Fibroblast of skin of right quadriceps (primary cell): ENCODE data around the gene GGT1.
"Not testable (repeated sequence)": the region's sequence is repeated elsewhere in the genome, so short reads cannot be mapped to it uniquely, and the experiment has no call there.

Experiments
- DNase-seq: peaks from one replicate; pipeline ENCODE4 v3.0.0-alpha.2; 2013

The GGT1 gene

DNA sequence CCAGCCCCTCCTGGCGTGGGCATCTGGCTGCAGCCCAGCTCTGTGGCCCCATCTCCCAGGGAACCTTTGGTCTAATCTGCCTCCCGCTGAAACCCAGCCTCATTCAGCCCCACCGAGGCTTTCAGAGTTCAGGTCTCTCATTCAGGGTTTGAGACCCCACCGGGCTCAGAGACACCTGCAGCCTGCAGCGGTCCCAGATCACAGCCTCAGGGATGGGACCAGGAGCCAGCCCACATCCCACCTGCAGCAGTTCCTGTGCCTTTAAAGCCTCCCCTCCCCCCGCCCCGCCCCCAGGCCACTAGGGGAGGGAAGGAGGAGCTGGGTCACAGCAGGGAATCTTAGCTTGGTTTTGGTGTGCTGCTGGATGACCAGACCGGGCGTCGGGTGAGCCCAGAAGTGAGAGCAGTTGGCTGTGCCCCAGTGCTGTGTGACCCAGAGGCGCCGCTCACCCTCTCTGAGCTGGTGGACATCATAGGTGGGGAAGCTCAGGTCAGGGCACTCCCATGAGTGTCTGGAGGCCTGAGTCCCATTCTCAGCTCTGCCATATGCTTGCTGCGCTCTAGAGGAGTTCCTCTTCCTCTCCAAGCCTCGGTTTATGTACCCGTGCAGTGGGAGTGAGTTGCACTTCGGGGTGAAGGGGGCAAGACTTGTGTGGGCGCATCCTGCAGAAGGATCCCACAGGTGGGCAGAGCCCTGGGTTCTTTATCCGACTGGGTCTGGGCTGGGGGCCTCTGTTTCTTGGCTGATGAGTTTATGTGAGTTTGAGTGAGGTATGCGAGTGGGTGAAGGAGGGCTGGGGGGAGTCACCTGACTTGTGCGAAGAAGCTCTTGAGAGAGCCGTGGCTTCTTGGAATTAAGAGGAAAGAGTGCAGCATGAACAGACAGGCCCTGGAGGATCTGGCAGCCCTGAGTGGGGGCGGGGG lies at the start of gene GGT1:
TSS of gene GGT1 (plus strand) at position 347 of the 923 bp plus-strand sequence. CDS start 7,889 bp downstream, outside the sequence.
- not testable (repeated sequence) for DNase-seq

DNA sequence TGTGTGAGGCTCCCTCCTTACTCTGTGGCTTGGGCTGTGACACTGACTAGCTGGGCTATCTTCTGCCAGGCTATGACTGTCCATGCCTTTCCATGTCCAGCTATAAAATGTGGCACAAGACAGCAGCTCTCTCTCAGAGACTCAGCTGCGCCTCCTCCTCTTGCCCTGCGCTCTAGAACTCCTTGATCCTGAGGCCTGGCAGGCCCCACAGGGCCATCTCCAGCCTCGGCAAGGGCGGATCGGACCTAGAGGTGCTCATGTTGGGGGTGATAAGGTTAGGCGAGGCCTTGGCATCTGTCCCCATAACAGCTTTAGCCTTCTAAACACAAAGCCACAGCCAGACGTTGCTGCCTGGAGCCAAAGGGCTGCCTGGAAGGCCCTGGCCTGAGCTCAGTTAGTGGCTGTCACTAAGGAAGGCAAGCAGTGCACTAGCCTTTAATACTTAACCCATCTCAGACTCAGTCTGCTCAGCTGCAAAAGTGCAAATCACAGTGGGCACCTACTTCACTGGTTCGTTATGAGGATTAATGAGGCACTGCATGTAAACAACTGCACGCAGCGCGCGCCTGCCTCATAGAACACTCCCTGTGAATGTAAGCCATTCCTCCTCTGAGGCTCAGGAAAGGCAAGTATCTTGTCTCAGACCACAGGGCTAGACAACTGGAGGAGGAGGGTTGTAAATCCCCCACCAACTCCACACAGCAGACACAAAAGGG lies 49.2 kb upstream of the GGT1 start:
- peak; percentile 19 for DNase-seq

DNA sequence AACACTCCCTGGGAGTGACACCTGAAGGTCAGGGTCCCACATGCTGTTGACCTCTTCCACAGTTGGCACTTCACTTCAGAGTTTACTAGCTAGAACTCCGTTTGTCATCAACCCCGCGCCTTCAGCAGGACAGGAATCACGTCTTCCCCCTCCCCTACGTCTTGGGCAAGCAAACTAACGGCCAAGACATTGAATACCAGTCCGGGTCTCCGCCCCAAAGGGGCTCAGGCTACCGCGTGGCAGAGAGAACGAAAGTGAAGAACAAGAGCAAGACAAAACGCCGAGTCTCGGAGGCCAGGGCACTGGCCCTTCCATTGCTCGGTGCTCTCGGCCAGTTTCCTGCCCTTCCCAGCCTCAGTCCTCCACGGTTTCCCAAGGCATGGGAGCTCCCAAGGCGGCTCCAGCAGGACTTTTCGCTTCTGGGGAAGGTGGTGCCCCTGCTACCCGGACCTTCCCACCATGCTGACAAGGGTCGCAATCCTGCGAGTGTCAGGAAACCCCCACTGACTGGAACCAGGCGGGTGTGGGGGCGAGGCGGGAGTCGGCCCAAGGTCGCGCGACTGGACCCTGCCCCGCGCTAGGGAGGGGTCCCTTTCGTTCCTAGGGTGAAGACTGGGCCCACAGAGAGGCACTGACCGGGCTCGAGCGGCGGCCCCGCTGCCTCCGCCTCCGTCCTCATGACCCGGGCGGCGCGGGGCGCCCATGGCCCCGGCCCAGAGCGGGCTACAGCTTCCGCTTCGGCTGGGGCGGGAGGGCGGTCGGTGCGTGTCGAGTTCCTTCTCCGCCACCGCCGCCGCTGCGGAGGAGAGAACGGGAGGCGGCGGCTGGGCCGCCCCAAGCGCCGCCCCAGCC lies 48.5 kb upstream of the GGT1 start, which contains the start of gene GUCD1:
TSS of gene GUCD1 (minus strand) at position 826 of the 852 bp plus-strand sequence. CDS start at position 679, 147 bp downstream.
- peak; percentile 45 for DNase-seq

DNA sequence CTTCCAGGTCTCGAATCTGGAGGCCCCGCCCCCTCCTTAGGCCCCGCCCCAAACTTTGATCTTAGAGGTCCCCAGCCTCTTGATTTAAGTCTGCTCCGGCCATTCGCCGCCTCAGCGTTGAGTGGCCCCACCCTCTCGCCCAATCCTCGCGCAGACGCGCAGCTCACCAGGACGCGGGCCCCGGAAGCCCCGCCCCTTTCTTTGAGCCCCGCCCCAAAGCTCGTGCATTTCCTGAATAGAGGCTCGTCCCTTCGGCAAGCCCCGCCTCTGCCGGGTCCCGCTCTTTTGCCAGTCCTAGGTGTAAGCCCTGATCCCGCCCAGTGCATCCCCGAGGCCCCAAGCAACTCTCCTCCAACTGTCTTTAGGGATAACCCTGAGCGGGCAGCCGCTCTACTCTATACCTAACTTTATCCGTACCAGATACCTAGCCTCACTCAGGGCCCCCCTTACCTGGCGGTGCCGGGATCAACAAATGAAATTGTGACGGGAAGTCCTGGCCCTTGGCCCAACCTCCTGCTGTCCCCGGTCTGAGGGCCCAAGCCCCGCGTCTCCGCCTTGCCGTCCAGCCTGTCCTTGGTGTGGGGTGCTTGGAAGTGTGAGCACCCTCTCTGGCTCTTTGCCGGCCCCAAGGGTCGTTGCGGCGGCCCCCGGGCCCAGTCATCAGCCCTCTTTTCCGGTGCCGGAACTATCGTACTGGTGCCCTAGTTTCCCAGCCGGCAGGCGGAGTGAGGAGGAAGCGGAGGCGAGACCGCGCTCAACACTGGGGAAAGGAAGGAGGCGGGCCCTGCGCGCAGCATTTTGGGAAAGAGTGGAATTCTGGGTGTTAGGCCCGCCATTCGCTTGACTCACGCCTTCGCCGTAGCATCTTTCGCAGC lies 47.6 kb upstream of the GGT1 start, which contains the start of gene SNRPD3:
TSS of gene SNRPD3 (plus strand) at position 835 of the 875 bp plus-strand sequence. CDS start 1,676 bp downstream, outside the sequence.
- DNase-seq: peak; percentile 99

DNA sequence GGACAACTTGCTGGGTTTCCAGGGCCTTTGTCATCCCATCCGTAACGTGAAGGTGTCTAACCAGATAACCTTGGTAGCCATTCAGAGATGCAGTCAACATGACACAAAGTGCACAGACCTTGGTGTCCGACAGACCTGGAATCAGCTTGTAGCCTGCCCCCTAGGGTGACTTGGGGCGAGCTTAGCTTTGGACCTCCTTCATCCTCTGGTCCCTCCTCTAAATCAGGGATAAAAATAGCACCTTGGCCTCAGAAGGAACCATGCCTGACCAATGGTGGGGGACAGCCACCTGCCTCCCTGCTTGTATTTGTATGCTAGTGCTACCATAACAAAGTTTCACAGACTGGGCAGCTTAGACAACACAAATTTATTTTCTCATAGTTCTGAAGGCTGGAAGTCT lies 43.5 kb upstream of the GGT1 start:
- DNase-seq: no peak

DNA sequence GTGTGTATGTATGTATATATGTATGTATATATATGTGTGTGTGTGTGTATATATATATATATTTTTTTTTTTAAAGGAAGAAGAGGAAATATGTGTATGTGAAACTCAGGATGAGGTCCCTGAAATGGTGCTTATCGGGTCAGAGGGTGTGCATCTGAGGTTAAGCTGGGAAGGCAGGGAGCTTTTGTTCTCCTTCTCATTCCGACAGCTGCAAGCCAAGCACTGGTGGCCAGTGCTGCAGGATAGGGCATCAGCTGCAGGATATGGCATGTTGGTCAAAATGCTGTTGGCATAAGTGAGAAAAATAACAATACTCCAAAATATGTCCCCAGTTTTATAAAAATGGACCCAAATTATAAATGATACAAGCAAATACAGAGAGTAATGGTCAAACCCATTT lies 39.7 kb upstream of the GGT1 start:
- DNase-seq: no peak

DNA sequence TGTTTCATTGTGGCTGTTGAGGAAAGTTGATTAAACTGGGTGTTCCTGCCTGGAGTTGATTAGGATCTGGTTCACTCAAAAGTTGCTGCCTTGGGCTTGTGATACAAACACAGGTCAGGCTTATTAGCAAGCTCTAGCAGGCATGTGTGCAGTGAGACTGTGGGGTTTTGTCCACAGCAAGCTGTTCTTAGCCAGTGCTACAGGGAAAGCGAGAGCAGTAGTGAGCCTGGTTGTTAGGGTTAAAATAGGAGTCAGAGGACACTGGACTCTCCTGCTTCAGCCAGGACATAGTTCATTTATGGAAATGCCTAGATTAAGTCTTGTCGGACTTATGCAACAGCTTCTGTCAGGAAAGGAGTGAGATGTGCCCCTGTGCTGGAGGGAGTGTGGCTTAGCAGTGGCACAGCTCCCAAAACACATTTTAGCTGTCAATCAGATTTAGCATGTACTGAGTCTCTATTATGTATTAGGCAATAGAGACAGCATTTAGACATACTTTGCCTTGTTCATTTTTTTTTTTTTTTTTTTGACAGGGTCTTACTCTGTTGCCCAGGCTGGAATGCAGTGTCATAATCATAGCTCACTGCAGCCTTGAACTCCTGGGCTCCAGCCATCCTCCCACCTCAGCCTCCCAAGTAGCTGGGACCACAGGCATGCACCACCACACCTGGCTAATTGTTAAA lies 38.5 kb upstream of the GGT1 start:
- no peak for DNase-seq

DNA sequence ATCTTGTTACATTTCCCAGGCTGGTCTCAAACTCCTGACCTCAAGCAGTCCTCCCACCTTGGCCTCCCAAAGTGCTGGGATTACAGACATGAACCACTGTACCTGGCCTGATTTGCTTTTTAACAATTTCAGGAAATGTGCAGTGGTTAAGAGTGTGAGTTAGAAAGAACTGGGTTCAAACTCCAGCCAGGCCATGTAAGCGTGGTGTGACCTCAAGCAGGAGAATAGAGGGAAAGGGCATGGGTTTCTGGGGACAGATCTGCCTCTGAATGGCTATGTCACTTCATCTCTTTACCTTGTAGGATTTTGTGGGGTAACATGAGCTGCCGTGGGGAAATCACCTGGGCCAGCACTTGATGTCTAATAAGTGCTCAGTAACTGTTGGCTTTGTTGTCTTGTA lies 37.9 kb upstream of the GGT1 start:
- no peak for DNase-seq

DNA sequence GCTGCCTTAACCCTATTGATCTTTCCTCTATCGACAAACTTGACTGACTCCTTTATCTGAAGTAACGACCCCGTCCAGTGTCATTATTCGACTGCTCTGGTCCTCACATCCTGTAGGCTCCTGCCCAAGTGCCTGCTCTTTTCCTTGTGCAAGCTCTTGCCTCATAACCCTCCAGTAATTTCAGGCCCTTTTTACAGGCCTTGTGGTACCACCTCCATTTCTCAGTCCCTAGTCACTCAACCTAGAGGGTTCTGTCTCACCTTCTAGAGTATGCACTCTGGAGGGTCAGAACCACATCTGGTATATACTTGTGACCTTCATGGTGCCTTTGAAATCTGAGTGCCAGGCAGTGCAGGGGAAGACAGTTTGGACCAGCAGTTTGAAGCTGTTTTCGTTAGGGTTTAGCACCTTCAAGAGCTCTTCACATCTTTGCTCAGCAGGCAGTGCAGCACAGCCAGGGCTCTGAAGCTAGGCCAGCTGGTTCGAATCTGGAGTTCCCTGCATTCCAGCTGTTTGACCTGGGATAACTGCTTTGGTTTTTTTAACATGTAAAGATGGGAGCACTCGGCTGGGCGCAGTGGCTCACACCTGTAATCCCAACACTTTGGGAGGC lies 36.0 kb upstream of the GGT1 start:
- no peak for DNase-seq

DNA sequence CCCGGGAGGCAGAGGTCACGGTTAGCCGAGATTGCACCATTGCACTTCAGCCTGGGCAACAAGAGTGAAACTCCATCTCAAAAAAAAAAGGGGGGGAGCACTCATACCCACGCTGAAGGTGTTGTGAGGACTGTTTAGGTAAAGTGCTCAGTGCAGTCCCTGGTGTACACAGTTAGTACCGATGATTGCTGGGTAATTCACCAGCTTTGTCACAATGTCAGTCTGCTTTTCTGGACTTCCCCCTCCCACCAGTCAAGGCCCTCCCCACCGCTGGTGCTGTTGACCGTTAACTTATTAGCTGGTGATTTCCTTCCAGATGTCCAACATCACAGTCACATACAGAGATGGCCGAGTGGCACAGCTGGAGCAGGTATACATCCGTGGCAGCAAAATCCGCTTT lies 35.3 kb upstream of the GGT1 start:
- DNase-seq: no peak

DNA sequence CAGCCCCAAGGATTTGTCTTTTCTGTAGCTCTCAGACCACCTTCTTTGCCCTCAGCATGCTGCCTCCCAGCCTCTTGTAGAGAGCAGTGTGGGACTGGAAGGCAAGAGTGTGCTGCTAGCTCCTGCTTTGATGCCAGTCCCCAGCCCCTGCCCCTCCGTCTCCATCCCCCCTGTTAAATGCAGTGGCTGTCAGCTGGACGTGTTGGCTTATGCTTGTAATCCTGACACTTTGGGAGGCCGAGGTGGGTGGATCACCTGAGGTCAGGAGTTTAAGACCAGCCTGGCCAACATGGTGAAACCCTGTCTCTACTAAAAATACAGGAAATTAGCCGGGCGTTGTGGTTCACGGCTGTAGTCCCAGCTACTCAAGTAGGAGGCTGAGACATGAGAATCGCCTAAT lies 31.7 kb upstream of the GGT1 start:
- DNase-seq: no peak

DNA sequence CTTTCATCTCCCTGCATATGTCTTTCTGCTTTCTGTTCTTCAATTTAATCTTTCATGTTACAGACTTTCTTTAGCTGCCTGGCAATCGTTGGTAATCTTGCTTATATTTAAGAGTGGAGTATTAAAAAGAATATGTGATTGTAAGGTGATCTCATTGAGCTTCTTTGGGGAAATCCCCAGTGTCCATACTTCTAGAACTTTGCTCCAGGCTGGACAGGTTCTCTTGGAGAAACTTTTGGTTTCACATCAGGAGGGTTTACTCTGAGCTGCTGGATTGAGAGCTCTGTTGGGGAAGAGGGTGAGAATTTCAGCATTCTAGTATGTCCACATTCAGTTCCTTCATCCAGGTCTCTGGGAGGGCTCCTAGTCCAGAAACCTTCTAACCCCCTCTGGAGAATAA lies 26.2 kb upstream of the GGT1 start:
- no peak for DNase-seq

DNA sequence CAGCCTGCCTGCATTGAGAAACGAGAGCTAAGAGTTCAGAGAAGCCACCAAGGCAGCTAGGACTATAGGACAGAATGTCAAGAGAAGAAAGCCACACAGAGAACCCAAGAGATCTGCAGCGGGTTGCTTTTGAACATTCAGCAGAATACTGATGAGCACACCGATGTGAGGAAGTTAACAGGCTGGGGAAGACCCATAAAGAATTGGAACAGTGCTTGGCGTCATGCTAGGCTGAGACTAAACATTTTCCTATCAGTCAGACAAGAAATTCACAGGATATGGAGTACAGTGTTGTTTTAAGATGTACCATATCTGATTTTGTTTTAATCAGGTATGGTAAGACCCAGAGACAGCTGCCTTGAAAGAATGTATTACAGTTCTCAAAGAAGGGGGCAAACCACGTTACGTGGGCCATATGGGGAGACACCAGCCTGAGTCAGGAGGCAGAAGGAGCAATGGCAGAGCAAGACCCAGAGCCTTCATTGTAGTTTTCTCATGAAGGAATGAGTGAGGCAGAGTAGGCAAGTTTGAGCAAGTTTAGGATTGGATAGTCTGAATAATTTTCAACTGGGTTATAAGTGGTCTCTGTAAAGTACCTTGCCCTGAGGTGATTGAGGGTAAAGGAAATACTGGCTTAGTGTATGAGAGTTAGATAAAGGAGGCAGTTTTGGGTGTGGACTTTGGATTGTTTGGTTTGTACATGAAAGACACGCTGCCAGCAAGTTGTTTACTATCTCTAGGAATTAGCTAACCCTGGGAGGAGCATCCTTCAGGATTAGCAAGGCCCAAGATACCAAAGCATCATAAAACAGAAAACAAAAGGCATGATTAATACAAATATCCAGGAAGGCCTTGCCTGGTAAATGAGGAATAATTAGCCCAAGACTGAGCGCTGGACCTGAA lies 24.4 kb upstream of the GGT1 start:
- DNase-seq: no peak

DNA sequence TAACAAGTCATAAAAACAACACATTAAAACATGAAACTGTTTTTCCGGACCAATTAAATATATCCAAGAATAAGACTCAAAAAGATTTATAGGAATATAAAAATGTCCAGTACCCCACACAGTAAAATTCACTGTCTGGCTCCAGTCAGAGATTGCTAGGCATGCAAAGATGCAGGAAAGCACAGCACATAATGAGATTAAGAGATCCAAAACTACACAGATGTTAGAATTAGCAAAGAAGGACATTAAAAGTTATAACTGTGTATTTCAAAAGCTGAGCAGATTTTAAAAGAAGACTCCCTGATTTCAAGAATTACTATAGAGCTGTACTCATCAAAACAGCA lies 23.8 kb upstream of the GGT1 start:
- DNase-seq: no peak

DNA sequence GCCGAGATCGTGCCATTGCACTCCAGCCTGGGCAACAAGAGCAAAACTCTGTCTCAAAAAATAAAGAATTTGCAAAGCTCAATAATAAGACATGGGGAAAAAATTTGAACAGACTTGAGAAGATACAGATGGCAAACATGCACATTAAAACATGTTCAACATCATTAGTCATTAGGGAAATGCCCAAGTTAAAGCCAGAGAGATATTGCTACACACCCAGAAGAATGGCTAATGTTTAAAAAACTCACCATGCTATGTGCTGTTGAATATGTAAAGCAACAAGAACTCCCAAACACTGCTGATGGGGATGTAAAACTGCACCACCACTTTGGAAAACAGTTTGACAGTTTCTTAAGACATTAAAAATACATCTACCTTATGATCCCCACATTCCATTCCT lies 22.7 kb upstream of the GGT1 start:
- DNase-seq: peak; percentile 72

DNA sequence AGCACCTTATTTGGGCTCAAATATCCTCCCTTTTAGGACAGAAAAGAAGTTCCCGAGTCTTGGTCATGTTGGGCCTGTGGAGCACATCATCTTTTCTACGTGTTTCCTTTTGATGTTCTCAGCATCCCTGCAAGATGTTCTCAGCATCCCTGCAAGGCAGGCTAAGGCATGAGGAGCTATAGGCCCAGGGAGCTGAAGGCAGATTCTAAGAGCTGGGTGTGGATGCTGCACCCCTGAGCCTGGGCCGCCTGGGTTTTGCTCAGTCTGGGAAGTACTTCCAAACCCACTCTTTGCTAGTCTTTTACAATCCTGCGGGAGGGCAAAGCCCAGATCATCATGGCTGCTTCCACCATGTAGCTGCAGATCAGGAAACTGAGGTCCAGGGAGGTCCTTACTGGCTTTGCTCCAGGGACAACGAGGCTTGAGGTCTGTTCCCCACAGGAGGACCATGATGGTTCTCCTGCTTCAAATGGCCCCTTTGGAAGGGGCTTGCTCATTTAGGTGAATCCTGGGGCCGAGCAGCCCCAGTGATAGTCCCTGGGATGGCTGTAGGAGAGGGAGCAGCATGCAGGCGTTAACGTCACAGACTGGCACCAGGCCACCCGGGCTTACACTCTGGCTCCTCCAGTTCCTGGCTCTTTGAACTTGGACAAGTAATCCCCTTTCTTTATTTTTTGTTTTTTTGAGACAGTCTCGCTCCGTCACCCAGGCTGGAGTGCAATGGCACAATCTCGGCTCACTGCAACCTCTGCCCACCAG lies 20.8 kb upstream of the GGT1 start:
- no peak for DNase-seq

DNA sequence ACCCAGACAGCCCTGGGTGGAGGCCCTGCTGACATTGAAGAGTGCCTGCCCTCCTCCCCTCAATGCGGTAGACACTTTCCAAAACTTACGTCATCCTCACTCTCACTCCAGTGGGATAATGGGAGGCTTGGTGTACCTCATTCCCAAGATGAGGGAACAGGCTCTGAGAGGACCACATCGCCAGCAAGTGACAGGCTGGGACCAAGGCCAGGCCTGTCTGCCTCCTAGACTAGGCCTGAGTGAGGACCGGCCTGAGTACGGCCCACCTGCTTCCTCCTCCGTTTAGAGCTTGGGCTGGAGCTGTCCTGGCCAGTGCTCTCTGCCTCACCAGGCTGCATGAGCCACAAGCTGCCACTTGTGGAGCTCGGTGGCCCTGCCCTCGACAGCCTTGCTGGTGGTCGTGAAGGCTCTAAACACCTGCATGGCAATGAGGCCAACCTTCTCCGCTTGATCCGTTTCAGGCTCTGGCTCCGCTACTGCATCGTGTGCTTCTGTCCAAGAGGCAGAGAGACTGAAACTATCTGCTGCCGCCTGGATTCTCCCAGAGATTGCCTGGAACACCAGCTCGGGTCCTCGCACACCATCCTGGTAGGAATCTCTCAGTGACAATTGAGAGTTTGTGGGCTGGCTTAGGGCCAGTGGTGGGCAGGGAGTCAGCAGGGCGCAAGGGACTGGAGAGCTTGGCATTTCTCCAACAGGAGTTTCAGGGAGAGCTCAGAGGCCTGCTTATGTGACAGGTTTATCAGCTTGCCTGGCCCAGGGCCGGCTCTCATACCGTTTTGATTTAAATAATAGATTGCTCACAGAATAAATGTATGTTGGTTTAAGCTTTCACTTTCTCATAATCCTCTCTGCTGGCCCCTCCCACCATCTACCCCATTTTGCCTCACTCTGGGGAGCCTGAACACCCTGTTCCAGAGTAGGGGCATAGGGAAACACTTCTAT lies 19.5 kb upstream of the GGT1 start:
- DNase-seq: peak; percentile 24
